Left cardiac atrium (tissue), 4 donors: ENCODE measurements around the gene TCEAL1. TPM values are rescaled to one million over a fixed set of nuclear protein-coding genes. Genes with fewer than 3 reads are reported as not detected.
"Not testable (repeated sequence)": the region's sequence is repeated elsewhere in the genome, so short reads cannot be mapped to it uniquely, and the experiment has no call there.

Experiments
- ATAC-seq, 2 donors: fragments of 200-7000 bp; cut with Tn5 transposase; one replicate each; pipeline ENCODE4 v1.9.1; 2020; ENCODE audit warnings: mild to moderate bottlenecking in 2 of 2, moderate library complexity in 2 of 2
- DNase-seq: peaks from one replicate; pipeline ENCODE4 v3.0.0-alpha.2; 2020
- intact Hi-C, 2 donors: fragments of 100-400 bp; cut with DNase I; formaldehyde crosslinking; loops; one replicate each; pipeline versions ENCODE4 v1.14.1 to v1.15.1; 2022 to 2023
- total RNA-seq, 2 donors: library from RNA; stranded (reverse); fragmentation: NEBNext Ultra II Directional; extraction: Animal tissue kit (Norgen Biotek cat#: 25700); gene quantifications; one replicate each; pipeline ENCODE4 v1.2.1, GENCODE V29; 2021
- donor health status: DM: no; HTN: yes; CAD: no.
- donor health status: DM: no; HTN: yes; CAD: no; lungs with severe emphysema.
- donor health status: DM: yes; HTN: yes; CAD: no.
- donor health status: Dilated cardiomyopathy.

Gene TCEAL1
- total RNA-seq, 2 donors from 2014 or later, result 20.9 to 32.1 TPM

DNA sequence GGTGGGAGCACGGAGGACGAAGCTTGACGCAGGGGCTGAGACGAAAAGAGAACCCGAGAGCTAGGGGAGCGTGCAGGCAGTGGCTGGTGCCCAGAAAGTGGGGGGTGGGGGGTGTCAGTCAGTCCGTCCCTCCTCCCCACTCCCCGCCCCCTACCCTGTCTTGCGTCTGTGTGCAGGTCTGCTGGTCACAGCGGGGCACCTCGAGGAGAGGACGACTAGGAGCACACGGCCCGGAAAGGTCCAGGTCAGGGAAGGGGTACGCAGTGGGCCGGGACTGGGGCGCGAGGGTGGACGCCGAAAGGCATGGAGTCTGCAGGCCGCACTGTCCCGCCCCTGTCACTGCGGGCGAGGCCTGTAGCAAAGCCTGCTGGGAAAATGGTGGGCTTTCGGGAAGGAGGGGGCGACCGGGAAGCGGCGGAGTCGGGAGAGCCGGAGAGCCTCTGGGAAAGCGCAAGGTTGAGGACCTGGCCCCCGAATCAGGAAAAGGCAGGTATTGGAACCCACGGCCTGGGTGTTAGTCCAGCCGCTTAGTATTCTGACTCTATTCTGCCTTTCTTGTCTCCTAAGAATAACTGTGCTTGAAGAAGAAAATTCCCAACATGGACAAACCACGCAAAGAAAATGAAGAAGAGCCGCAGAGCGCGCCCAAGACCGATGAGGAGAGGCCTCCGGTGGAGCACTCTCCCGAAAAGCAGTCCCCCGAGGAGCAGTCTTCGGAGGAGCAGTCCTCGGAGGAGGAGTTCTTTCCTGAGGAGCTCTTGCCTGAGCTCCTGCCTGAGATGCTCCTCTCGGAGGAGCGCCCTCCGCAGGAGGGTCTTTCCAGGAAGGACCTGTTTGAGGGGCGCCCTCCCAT is 769 bp downstream of the TCEAL1 start:
- DNase-seq (peak; percentile 74), ATAC-seq (peak; percentile 90 to 97)
- intact Hi-C loops, result loop anchor here in 1 of 2 donors (5.0 kb wide), 2 partner anchors 48 to 97 kb away; no protein-coding TSS in a partner anchor

- no peak for DNase-seq
- intact Hi-C loops, result loop anchor here in 1 of 2 donors (5.0 kb wide), 2 partner anchors 47 to 98 kb away; no protein-coding TSS in a partner anchor
- ATAC-seq, result no peak
Observed at GRCh38 chrX:103630171-103630511, 1.4 kb downstream of the TCEAL1 start.

DNA sequence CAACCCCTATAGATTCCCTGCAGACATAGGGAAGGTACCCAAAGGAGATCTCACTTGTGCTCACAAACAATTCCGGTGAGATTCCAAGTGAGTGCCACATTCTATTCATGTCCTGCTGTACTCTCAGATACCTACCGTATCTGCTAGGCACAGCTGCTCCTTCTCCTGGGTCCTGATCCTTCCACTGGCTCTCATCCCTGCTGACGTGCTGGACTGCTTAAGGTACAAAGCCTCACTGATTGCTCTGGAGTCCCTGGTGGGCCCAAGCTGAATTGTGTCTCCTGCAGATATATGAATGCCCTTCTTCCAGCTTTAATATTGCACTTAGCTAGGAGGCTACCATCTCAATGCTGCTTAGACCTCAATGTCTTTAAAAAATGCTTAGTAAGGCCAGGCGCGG is 2.4 kb downstream of the TCEAL1 start:
- DNase-seq, result no peak
- no peak for ATAC-seq
- intact Hi-C loops, result loop anchor here in 1 of 2 donors (5.0 kb wide), 2 partner anchors 46 to 99 kb away; no protein-coding TSS in a partner anchor

GRCh38 chrX:103635436-103635835 is 6.7 kb downstream of the TCEAL1 start:
- DNase-seq, result no peak
- no peak for ATAC-seq
- intact Hi-C loops, result loop anchor here in 1 of 2 donors (5.0 kb wide), 1 partner anchor 37 kb away; no protein-coding TSS in a partner anchor

GRCh38 chrX:103637604-103638338 is 9.0 kb downstream of the TCEAL1 start:
- intact Hi-C loops, result loop anchor here in 1 of 2 donors (5.0 kb wide), 1 partner anchor 35 kb away; no protein-coding TSS in a partner anchor
- DNase-seq (no peak), ATAC-seq (no peak)

DNA sequence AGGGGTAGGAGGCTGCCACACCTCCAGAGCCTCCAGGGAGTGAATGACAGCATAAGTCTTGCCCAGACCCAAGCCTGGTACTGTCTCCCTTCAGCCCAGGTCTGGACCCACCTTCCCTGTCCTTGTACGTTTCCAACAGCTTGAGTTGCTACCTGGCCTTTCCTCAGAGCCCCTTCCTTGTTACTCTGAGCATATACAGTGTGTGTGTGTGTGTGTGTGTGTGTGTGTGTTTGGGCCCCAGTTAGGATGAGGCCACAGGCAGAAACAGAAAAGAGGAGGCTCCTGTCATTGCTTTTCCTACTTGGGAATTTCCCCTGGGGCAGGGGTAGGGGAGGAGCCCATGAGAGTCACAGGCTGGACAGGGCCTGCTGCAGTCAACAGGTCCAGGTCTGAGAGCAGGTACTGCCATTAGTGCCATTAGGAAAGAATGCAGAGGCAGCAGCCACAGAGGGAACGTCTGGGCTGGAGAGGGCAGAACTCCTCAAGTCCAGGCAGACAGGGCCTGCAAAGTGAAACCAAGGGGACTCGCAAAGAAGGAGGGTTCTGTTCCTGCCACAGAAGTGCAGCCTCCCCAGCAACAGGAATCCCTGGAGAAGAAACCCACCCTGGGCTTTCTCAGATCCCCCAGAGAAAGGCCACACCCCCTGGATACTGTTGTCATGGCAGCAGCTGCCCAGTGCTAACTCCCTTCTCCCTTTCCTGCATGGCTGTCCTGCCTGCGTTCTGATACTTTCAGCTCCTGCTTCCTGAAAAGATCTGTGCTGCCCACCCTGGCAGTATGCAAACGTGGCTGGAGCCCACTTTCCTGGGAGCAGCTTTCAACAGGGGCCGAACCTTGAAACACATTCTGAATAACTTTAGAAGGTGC is 9.9 kb downstream of the TCEAL1 start:
- not testable (repeated sequence) for DNase-seq, ATAC-seq
- intact Hi-C loops, result loop anchor here in 1 of 2 donors (5.0 kb wide), 1 partner anchor 34 kb away; no protein-coding TSS in a partner anchor

DNA sequence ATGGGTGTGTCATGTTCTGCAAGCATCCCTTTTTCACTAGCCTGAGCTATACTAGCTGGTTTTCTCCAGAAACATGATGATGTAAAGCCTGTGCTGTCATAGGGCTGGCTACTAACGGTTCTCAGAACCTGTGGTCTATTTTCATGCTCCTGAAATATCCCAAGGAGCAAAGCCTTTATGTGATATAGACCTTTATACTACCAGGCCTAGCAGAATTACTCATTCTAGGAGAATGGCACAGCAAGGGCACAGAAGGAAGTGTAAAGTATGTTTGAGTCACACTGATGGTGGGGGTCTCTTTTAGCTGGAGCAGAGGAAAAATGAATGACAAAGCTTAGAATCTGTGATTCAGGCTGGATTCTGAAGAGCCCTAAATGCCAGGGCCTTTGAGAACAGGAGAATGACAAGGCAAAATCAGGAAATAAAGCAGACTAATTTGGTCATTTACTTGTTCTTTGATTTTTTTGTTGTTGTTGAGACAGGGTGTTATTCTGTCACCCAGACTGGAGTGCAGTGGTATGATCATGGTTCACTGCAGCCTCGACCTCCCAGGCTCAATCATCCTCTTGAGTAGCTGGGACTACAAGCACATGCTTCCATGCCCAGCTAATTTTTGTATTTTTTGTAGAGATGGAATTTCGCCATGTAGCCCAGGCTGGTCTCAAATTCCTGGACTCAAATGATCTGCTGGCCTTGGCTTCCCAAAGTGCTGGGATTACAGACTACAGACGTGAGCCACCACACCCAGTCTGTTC is 11.8 kb downstream of the TCEAL1 start:
- intact Hi-C loops, result no loop called here
- ATAC-seq (no peak), DNase-seq (no peak)

DNA sequence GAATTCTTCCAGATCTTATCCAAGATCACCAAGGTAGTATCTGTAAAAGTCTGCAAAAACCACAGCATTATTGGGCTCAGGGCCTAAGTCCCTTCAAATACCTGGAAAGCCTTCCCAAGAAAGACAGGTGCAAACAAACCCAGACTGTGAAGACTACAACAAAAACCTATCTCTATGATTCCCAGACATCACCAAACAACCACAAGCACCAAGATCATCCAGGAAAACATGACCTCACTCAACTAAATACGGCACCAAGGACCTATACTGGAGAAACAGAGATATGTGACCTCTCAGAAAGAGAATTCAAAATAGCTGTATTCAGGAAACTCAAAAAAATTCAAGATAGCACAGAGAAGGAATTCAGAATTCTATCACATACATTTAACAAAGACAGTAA is 15.3 kb downstream of the TCEAL1 start:
- intact Hi-C loops, result no loop called here
- DNase-seq (no peak), ATAC-seq (no peak)

GRCh38 chrX:103647630-103648029 is 18.9 kb downstream of the TCEAL1 start:
- intact Hi-C loops, result no loop called here
- no peak for DNase-seq
- ATAC-seq, result no peak

GRCh38 chrX:103651151-103651773 is 22.5 kb downstream of the TCEAL1 start:
- ATAC-seq, result no peak

GRCh38 chrX:103655230-103656000 is 26.6 kb downstream of the TCEAL1 start:
- ATAC-seq, intact Hi-C loops, DNase-seq: not testable (repeated sequence)

More at GRCh38 chrX:103651151-103651773, 22.5 kb downstream of the TCEAL1 start:
- DNase-seq, result no peak
- intact Hi-C loops, result no loop called here

DNA sequence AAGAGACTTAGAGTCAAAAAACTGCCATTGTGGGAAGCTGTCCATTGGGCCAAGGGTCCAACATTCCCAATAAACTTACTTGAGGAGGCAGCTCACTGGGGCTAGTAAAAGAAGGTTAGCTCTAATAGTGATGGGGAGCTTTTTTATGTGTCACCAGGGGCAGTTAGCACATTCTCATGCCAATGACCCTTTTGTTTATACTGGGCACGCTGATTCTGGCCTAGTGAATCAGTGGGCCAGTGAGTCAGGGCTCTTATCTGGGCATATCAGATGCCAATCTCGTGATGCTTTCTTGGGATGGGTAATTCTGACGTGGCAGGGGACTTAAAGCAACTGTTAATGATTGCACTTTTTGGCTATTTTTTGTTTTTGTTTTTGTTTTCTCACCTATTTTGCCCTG is 27.8 kb downstream of the TCEAL1 start:
- intact Hi-C loops, result no loop called here
- no peak for DNase-seq
- ATAC-seq, result no peak

DNA sequence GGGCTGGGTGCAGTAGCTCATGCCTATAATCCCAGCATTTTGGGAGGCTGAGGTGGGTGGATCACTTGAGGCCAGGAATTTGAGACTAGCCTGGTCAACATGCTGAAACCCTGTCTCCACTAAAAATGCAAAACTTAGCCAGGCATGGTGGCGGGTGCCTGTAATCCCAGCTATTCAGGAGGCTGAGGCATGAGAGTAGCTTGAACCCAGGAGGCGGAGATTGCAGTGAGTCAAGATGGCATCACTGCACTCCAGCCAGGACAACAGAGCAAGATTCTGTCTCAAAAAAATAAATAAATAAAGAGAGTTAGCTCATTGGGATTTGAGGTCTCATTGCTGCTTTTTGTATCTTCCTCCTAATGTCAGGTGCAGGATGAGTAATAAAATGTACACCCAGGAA is 28.3 kb downstream of the TCEAL1 start:
- ATAC-seq, intact Hi-C loops, DNase-seq: not testable (repeated sequence)

DNA sequence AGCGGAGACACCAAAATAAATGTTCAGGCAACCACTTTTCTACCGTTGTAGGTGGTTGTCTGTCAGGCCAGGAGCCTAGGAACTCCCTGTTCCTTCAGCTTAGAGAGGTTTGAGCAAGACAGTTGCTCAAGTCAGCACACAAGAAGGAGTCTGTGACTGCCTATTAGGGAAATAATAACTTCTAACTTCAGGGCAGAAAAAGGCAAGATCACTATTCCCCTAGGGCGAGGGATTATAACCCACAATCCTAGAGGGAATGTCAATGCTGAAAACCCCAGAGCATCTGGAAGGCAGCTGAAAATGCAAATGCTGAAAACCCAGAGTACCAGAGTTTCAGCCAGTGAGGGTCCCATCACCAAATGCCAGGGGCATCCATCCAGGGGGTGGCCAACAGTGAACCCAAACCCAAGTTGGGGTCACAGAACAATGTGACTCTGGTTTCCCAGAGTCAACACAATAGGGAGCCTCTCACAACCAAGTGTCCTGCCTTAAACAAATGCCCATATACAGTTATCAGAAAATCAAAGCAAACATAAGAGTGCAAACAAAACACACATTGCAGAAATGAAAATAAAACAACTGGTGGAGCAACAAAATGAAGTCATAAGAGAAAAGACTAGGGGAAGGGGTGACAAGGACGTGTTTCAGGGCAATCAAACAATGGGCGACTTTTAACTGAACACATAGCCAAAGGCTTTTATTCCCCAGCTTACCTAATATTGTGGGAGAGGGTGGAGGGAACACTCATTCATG is 30.1 kb downstream of the TCEAL1 start:
- intact Hi-C loops, result no loop called here
- ATAC-seq, result no peak
- DNase-seq, result no peak

- DNase-seq, intact Hi-C loops, ATAC-seq: not testable (repeated sequence)
Observed at GRCh38 chrX:103659460-103659859, 30.7 kb downstream of the TCEAL1 start.

DNA sequence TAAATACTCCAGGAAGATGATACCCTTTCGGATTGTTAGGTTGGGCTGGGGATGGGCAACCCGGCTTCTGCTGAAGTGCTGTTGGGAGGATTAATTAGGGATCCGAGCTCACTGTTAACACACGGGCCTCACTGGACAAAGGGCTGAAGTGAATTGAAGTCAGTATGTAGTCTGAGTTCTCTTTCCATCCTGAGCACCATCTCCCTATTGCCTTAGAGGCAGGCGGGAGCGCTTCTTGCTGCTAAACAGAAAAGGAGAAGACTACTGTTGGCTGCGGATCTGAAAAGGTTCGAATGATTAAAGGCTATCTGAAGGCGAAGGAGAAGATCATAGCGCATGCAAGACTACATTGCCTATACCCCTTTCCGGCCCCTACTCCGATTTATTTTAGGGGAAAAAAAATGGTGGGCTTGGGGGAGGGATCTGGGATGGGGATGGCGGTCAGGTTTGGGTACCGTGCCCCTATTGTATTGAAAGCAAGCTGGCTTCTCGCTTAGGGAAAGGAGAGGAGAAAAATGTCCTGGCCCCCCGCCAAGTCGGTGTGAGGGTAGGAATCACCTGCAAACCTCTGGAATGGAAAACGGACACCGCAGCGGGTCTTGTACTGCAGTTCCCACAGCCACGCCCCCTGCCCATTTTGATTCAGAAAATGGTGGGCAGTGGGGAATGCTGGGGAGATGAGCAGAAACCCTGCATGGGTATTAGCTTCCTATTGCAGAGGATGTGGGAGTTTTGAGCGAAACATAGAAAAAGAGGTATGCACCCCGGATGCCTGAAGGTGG is 35.4 kb downstream of the TCEAL1 start:
- intact Hi-C loops, result no loop called here
- ATAC-seq (no peak), DNase-seq (no peak)
